GM12878 (cell line): ENCODE data around the gene STAT5A. TPM values are rescaled to one million over a fixed set of nuclear protein-coding genes. Genes with fewer than 3 reads are reported as not detected.

ENCODE experiments used
- ATAC-seq: fragments of 200-7000 bp; cut with Tn5 transposase; 3 replicates; pipeline ENCODE4 v1.9.1; 2020; ENCODE audit warnings: mild to moderate bottlenecking, moderate library complexity
- BruUV-seq: library from RNA; stranded (reverse); fragments of 400-500 nt; replicated peaks from 2 replicates; lab custom pipeline; 2021; lab: Mats Ljungman, UMichigan
- CTCF ChIA-PET: fragments of 300-600 bp; sonication (Branson Sonifier 250); formaldehyde crosslinking; extraction: SDS; loops from one replicate; lab custom pipeline; 2021; ENCODE audit warnings: inconsistent platforms; lab: Yijun Ruan, JAX
- POLR2A ChIA-PET: fragments of 350-600 bp; formaldehyde crosslinking; extraction: SDS; loops from one replicate; lab custom pipeline; 2021; ENCODE audit warnings: inconsistent platforms; lab: Charles Lee
- RAD21 ChIA-PET: fragments of 300-600 bp; sonication (Branson Sonifier 250); formaldehyde crosslinking; loops from one replicate; lab custom pipeline; 2023; ENCODE audit warnings: antibody characterized with exemption; ENCODE audit not compliant: unreplicated experiment; lab: Charles Lee
- SMC1A ChIA-PET: fragments of 300-600 bp; sonication (Branson Sonifier 250); formaldehyde crosslinking; loops from one replicate; lab custom pipeline; 2023; ENCODE audit not compliant: unreplicated experiment, uncharacterized antibody; lab: Charles Lee
- DNase-seq: peaks from one replicate; pipeline ENCODE4 v3.0.0-alpha.2; 2011; ENCODE audit warnings: low read depth, low spot score
- FAIRE-seq: peaks from 3 replicates; lab custom pipeline; 2011; peaks lifted over from hg19 to GRCh38; lab: Jason Lieb, UNC
- H2AFZ ChIP-seq: 2 replicates; pipeline ENCODE4 v1.6.0; 2011; ENCODE audit warnings: low read depth, low read length, control low read depth; ENCODE audit not compliant: control insufficient read depth
- H3K27ac ChIP-seq: 2 replicates; pipeline ENCODE4 v1.5.1; 2011; ENCODE audit warnings: control low read depth; ENCODE audit not compliant: control insufficient read depth, insufficient read depth
- H3K27me3 ChIP-seq, 2 experiments: replicated peaks in 1 of 2; 2 replicates each; pipeline versions ENCODE4 v1.6.0 to v1.6.1; 2011; ENCODE audit warnings: low read length in 1 of 2; ENCODE audit not compliant: control insufficient read depth in 2 of 2, insufficient read depth in 2 of 2
- H3K36me3 ChIP-seq, 2 experiments: 2 replicates each; pipeline ENCODE4 v1.5.1; 2011; ENCODE audit warnings: low read length in 1 of 2; ENCODE audit not compliant: control insufficient read depth in 2 of 2, insufficient read depth in 2 of 2
- H3K4me1 ChIP-seq: 2 replicates; pipeline ENCODE4 v1.6.1; 2011; ENCODE audit warnings: mild to moderate bottlenecking, low read length, moderate library complexity, mixed read lengths; ENCODE audit not compliant: control insufficient read depth, insufficient read depth
- H3K4me2 ChIP-seq: 2 replicates; pipeline ENCODE4 v1.6.0; 2011; ENCODE audit warnings: control low read depth; ENCODE audit not compliant: control insufficient read depth, insufficient read depth
- H3K4me3 ChIP-seq: fragments of 200-600 bp; sonication (generic); 2 replicates; pipeline ENCODE4 v1.5.1; 2016
- H3K79me2 ChIP-seq: 2 replicates; pipeline ENCODE4 v1.6.0; 2011; ENCODE audit warnings: low read length; ENCODE audit not compliant: control insufficient read depth, insufficient read depth
- H3K9ac ChIP-seq: 2 replicates; pipeline ENCODE4 v1.8.0; 2011; ENCODE audit warnings: low read length, control low read depth, mixed read lengths; ENCODE audit not compliant: control insufficient read depth, insufficient read depth
- H3K9me3 ChIP-seq: replicated peaks from 3 replicates; pipeline ENCODE4 v1.5.1; 2011; ENCODE audit warnings: mild to moderate bottlenecking, low read length; ENCODE audit not compliant: control insufficient read depth, insufficient read depth
- H4K20me1 ChIP-seq: 2 replicates; pipeline ENCODE4 v1.6.0; 2011; ENCODE audit not compliant: control insufficient read depth, insufficient read depth
- BMI1 ChIP-seq: fragments of 450-650 bp; IDR thresholded peaks from 2 replicates; pipeline ENCODE4 v1.6.1; 2016; ENCODE audit warnings: mild to moderate bottlenecking, moderate library complexity, borderline replicate concordance
- HDAC6 ChIP-seq: fragments of 200-600 bp; sonication (generic); IDR thresholded peaks from one replicate; pipeline ENCODE4 v1.8.0; 2017; ENCODE audit warnings: antibody characterized with exemption; ENCODE audit not compliant: unreplicated experiment
- LARP7 ChIP-seq: fragments of 450-650 bp; IDR thresholded peaks from 2 replicates; pipeline ENCODE4 v1.6.1; 2017; ENCODE audit warnings: mild to moderate bottlenecking
- PRDM15 ChIP-seq: fragments of 450-650 bp; formaldehyde crosslinking; IDR thresholded peaks from 2 replicates; pipeline ENCODE4 v1.4.0; 2020; ENCODE audit warnings: mild to moderate bottlenecking, moderate library complexity
- RFX5 ChIP-seq: IDR thresholded peaks from 2 replicates; pipeline ENCODE4 v1.6.1; 2011; ENCODE audit warnings: low read depth, low read length, improper control_type of control experiment
- SMAD1 ChIP-seq: fragments of 450-650 bp; IDR thresholded peaks from 2 replicates; pipeline ENCODE4 v1.6.1; 2018; ENCODE audit warnings: mild to moderate bottlenecking, low read depth; ENCODE audit not compliant: partially characterized antibody
- SMAD5 ChIP-seq: IDR thresholded peaks from 2 replicates; pipeline ENCODE4 v1.6.1; 2016; ENCODE audit warnings: antibody characterized with exemption, low read depth
- ZNF217 ChIP-seq: fragments of 450-650 bp; IDR thresholded peaks from 2 replicates; pipeline ENCODE4 v1.6.1; 2017; ENCODE audit warnings: antibody characterized with exemption, mild to moderate bottlenecking
- WGBS: methylation state at CpG from one replicate; pipeline ENCODE4 v1.1.6; 2016; ENCODE audit warnings: low lambda C conversion rate; ENCODE audit not compliant: insufficient replicate concordance, insufficient coverage; ENCODE audit errors: missing lambda C conversion rate; 5-methylcytosine and 5-hydroxymethylcytosine counted together
- in situ Hi-C: fragments of 300-500 bp; cut with MboI; formaldehyde crosslinking; loops from 9 replicates; pipeline ENCODE4 v1.14.3; 2018; ENCODE audit warnings: mixed read lengths
- intact Hi-C: fragments of 100-400 bp; cut with micrococcal nuclease; formaldehyde crosslinking; loops from one replicate; pipeline ENCODE4 v1.14.2; 2022; ENCODE audit not compliant: unreplicated experiment
- polyA plus RNA-seq, 11 experiments: library from polyadenylated mRNA; depleted of rRNA in 4 of 11; unstranded in 6 of 11; stranded (reverse) in 5 of 11; fragments of >200 nt; fragmentation: Nextera tagmentation in 4 of 11; fragmentation: Illumina TruSeq in 1 of 11; extraction: Ambion mirVana in 4 of 11; extraction: Trizol in 1 of 11; gene quantifications; 1 replicate in 1 of 11; 2 replicates in 10 of 11; pipeline versions ENCODE4 v1.2.1 to v1.2.3, GENCODE V29; 2011 to 2016; ENCODE audit warnings: inconsistent platforms in 2 of 11, missing spikeins in 2 of 11, low read depth in 1 of 11
- total RNA-seq, 4 experiments: library from RNA; depleted of rRNA in 3 of 4; stranded (reverse); fragments of >200 nt in 3 of 4; fragmentation: Illumina TruSeq in 1 of 4; extraction: Trizol in 1 of 4; gene quantifications; 2 replicates each; pipeline versions ENCODE4 v1.2.1 to v1.2.3, GENCODE V29; 2013 to 2021
- TF ChIP-seq, protein P1 (sequence below): IDR thresholded peaks from 2 replicates; pipeline ENCODE4 v1.6.1; 2011; ENCODE audit warnings: mild to moderate bottlenecking, low read depth, low read length, moderate library complexity; ENCODE audit not compliant: insufficient replicate concordance

The STAT5A gene
- total and polyA plus RNA-seq, 10 of the 15 experiments (the other 5 are each of a cell fraction or from before 2014, with no cell fraction given), result 14.8 to 86.4 (median 41.5) TPM

GRCh38 chr17:42306385-42306667, 18.0 kb downstream of the STAT5A start (continued):
- TF ChIP-seq SMAD5, result no peak
- no peak for TF ChIP-seq RFX5
- TF ChIP-seq, all 136 proteins: peak for 0

- POLR2A ChIA-PET, result no interaction called here
- no TSS peak for BruUV-seq
- in situ Hi-C loops, result no loop called here
Observed at GRCh38 chr17:42307362-42307927, 19.1 kb downstream of the STAT5A start.

More at GRCh38 chr17:42307362-42307927, 19.1 kb downstream of the STAT5A start:
- Histone ChIP-seq H3K4me3 (no peak overlapping the region), H3K36me3 (peaks cover 7 to 20% of the 10 kb centered on the region in 2 experiments; a peak in 3 of 4 replicates), H3K27ac (no peak overlapping the region), H4K20me1 (no peaks in the 10 kb centered on the region), H3K9ac (no peak overlapping the region), H2AFZ (no peak overlapping the region), H3K79me2 (no peaks in the 10 kb centered on the region), H3K27me3 (no peaks in the 10 kb centered on the region), H3K4me1 (peaks cover 19% of the 10 kb centered on the region), H3K9me3 (no peaks in the 10 kb centered on the region), H3K4me2 (no peak overlapping the region)
- ChIA-PET SMC1A (interaction anchor here (0.8 to 2.2 kb wide), 2 partner anchors 11 to 28 kb away, joined by 3 to 6 read pairs; no protein-coding TSS in a partner anchor), RAD21 (no interaction called here), CTCF (interaction anchor here (0.5 to 1.2 kb wide), 2 partner anchors 11 to 85 kb away, joined by 3 read pairs; no protein-coding TSS in a partner anchor)
- WGBS, result 81% methylated on average over 19 of the region's 19 CpGs
- intact Hi-C loops, result no loop called here
- FAIRE-seq, result no peak
- no peak for DNase-seq
- TF ChIP-seq ZNF217, result no peak
- TF ChIP-seq PRDM15 (CRISPR knock-in tag), result no peak
- TF ChIP-seq BMI1, result no peak
- no peak for TF ChIP-seq HDAC6
- TF ChIP-seq, protein P1, sequence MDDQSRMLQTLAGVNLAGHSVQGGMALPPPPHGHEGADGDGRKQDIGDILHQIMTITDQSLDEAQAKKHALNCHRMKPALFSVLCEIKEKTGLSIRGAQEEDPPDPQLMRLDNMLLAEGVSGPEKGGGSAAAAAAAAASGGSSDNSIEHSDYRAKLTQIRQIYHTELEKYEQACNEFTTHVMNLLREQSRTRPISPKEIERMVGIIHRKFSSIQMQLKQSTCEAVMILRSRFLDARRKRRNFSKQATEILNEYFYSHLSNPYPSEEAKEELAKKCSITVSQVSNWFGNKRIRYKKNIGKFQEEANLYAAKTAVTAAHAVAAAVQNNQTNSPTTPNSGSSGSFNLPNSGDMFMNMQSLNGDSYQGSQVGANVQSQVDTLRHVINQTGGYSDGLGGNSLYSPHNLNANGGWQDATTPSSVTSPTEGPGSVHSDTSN, result no peak
- no peak for TF ChIP-seq LARP7
- no peak for TF ChIP-seq SMAD1
- no peak for ATAC-seq
